ENCODE results near the gene RPL22L1.

GRCh38 chr3:170829546-170830272 is 40.3 kb downstream of the RPL22L1 start:
- TF ChIP-seq CTCF (IDR thresholded peaks at IDR 0.05): no peak
- no peak for TF ChIP-seq POLR2A (IDR thresholded peaks at IDR 0.05)
- TF ChIP-seq POLR2AphosphoS5 (IDR thresholded peaks at IDR 0.05): no peak
